Inflammatory macrophage (primary cell): ENCODE measurements around the gene OR5AK2.
"Not testable (repeated sequence)": the region's sequence is repeated elsewhere in the genome, so short reads cannot be mapped to it uniquely, and the experiment has no call there.

Experiments
- DNase-seq, 2 donors: peaks; one replicate each; pipeline ENCODE4 v3.0.0-alpha.2; 2020 to 2022
- total RNA-seq, 18 experiments: gene quantifications; one replicate each; lab custom pipeline; 2026; ENCODE audit warnings: mixed read lengths in 6 of 18, inconsistent platforms in 2 of 18; lab: John Stamatoyannopoulos, UW

OR5AK2 gene
- total RNA-seq = 0 to 0.06 (median 0) reads per million in 18 experiments

GRCh38 chr11:56988614-56989013 is at the start of gene OR5AK2:
OR5AK2 (plus strand) TSS chr11:56988914; CDS start chr11:56988914, 0 bp downstream.
- no peak for DNase-seq

GRCh38 chr11:56945526-56945925 is 43.2 kb upstream of the OR5AK2 start:
- DNase-seq = not testable (repeated sequence)

GRCh38 chr11:56948991-56949515 is 39.7 kb upstream of the OR5AK2 start:
- no peak for DNase-seq

- DNase-seq = no peak
These were observed 38.2 kb upstream of the OR5AK2 start for GRCh38 chr11:56950510-56950909.

GRCh38 chr11:56953907-56954306 is 34.8 kb upstream of the OR5AK2 start:
- DNase-seq = not testable (repeated sequence)

GRCh38 chr11:56961609-56962008 is 27.1 kb upstream of the OR5AK2 start:
- no peak for DNase-seq

GRCh38 chr11:56967726-56968125 is 21.0 kb upstream of the OR5AK2 start:
- DNase-seq = no peak

- DNase-seq = no peak
These were observed 20.2 kb upstream of the OR5AK2 start for GRCh38 chr11:56968524-56968923.

- no peak for DNase-seq
These were observed 11.4 kb upstream of the OR5AK2 start for GRCh38 chr11:56977314-56977713.

GRCh38 chr11:56990702-56991101 is 2.0 kb downstream of the OR5AK2 start:
- DNase-seq = no peak

GRCh38 chr11:56994532-56994931 is 5.8 kb downstream of the OR5AK2 start:
- no peak for DNase-seq

GRCh38 chr11:57001674-57002401 is 13.1 kb downstream of the OR5AK2 start:
- no peak for DNase-seq

- no peak for DNase-seq
These were observed 19.7 kb downstream of the OR5AK2 start for GRCh38 chr11:57008373-57008772.

GRCh38 chr11:57015679-57016078 is 27.0 kb downstream of the OR5AK2 start:
- no peak for DNase-seq

- DNase-seq = no peak
These were observed 42.8 kb downstream of the OR5AK2 start for GRCh38 chr11:57031556-57031955.
